Measurements from ENCODE around the gene MAP3K20. TPM values are rescaled to one million over a fixed set of nuclear protein-coding genes. Genes with fewer than 3 reads are reported as not detected.

MAP3K20 gene
- total RNA-seq, 1 donor = 35.3 TPM

GRCh38 chr2:173043897-173044519, 31.6 kb upstream of the MAP3K20 start:
- H3K4me1 ChIP-seq (ENCODE audit: insufficient read depth, low read length) = peaks cover 14% of the 10 kb centered on the region
- H3K9me3 ChIP-seq (ENCODE audit: low read depth, low read length) = no peaks in the 10 kb centered on the region
- no peaks in the 10 kb centered on the region for H3K27me3 ChIP-seq (ENCODE audit: insufficient read depth, low read length)
- H3K4me3 ChIP-seq (ENCODE audit: low read length) = no peak overlapping the region

GRCh38 chr2:173044686-173045085, 31.0 kb upstream of the MAP3K20 start:
- no peaks in the 10 kb centered on the region for H3K9me3 ChIP-seq (ENCODE audit: low read depth, low read length)
- H3K4me1 ChIP-seq (ENCODE audit: insufficient read depth, low read length) = peaks cover 21% of the 10 kb centered on the region
- no peaks in the 10 kb centered on the region for H3K27me3 ChIP-seq (ENCODE audit: insufficient read depth, low read length)
- no peak overlapping the region for H3K4me3 ChIP-seq (ENCODE audit: low read length)

DNA sequence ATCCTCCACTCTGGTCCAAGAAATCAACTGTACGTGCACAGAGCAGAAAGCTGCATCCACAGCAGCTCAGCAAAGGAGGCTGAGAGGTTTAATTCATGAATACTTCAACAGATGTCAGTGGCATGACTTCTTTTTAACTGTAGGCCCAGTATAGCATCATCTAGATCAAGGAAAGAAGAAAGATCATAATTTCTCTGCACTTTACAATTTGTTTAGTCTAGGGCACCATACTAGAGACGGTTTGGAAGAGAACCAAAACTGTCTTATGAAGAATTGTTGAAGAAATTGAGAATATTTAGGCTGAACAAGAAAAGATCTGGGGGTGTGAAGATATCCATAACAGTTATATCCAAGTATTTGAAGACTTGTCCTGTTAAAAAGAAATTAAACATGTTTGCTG, 30.5 kb upstream of the MAP3K20 start:
- Histone ChIP-seq H3K27me3 (ENCODE audit: insufficient read depth, low read length) (no peaks in the 10 kb centered on the region), H3K9me3 (ENCODE audit: low read depth, low read length) (no peaks in the 10 kb centered on the region), H3K4me3 (ENCODE audit: low read length) (no peak overlapping the region), H3K4me1 (ENCODE audit: insufficient read depth, low read length) (peaks cover 26% of the 10 kb centered on the region)

DNA sequence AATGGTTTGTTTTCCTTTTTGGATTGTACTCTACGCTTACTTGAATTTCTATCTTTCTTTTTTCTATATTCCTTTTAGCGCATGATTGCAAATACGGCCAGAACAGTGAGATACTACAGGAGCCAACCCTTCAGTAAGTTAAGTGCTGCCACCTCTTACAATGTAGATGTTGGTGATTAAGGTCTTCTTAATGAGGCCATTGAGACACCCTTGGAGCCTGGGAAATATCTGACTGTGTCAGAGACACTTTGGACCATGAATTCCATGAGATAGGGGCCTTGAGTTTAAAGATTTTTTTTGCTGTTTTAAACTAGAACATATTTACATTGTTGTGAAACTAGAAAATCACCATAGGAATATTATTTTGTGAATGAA, 27.1 kb upstream of the MAP3K20 start:
- H3K9me3 ChIP-seq (ENCODE audit: low read depth, low read length) = no peaks in the 10 kb centered on the region
- no peak overlapping the region for H3K4me3 ChIP-seq (ENCODE audit: low read length)
- H3K27me3 ChIP-seq (ENCODE audit: insufficient read depth, low read length) = no peaks in the 10 kb centered on the region
- peaks cover 36% of the 10 kb centered on the region for H3K4me1 ChIP-seq (ENCODE audit: insufficient read depth, low read length)

GRCh38 chr2:173048897-173049661, 26.6 kb upstream of the MAP3K20 start:
- no peak overlapping the region for H3K4me3 ChIP-seq (ENCODE audit: low read length)
- no peaks in the 10 kb centered on the region for H3K27me3 ChIP-seq (ENCODE audit: insufficient read depth, low read length)
- peaks cover 31% of the 10 kb centered on the region for H3K4me1 ChIP-seq (ENCODE audit: insufficient read depth, low read length)
- H3K9me3 ChIP-seq (ENCODE audit: low read depth, low read length) = no peaks in the 10 kb centered on the region

- Histone ChIP-seq H3K4me1 (ENCODE audit: insufficient read depth, low read length) (peaks cover 31% of the 10 kb centered on the region), H3K27me3 (ENCODE audit: insufficient read depth, low read length) (no peaks in the 10 kb centered on the region), H3K4me3 (ENCODE audit: low read length) (no peak overlapping the region), H3K9me3 (ENCODE audit: low read depth, low read length) (no peaks in the 10 kb centered on the region)
Observed at GRCh38 chr2:173049831-173050230, 25.8 kb upstream of the MAP3K20 start.

DNA sequence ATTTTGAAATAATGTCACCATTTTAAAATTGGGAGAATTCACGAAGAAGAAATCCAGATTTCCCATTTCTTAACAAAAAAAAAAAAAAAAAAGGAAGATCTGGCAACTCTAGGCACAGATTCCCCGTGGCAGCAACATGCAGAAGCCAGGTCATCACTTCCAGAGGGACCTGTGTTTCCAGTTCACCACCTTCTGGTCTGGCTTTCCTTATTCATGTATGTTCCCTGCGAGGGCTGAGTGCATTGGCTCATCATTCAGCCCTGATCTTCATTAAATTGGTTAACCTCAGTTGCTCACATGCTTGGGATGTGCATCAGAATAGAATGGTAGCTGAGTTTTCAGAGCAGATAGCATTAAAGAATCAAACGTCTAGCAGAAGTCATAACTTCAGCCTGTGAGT, 25.0 kb upstream of the MAP3K20 start:
- no peaks in the 10 kb centered on the region for H3K27me3 ChIP-seq (ENCODE audit: insufficient read depth, low read length)
- no peaks in the 10 kb centered on the region for H3K9me3 ChIP-seq (ENCODE audit: low read depth, low read length)
- H3K4me3 ChIP-seq (ENCODE audit: low read length) = no peak overlapping the region
- peaks cover 31% of the 10 kb centered on the region for H3K4me1 ChIP-seq (ENCODE audit: insufficient read depth, low read length)

- Histone ChIP-seq H3K4me1 (ENCODE audit: insufficient read depth, low read length) (peaks cover 32% of the 10 kb centered on the region), H3K9me3 (ENCODE audit: low read depth, low read length) (no peaks in the 10 kb centered on the region), H3K4me3 (ENCODE audit: low read length) (no peak overlapping the region), H3K27me3 (ENCODE audit: insufficient read depth, low read length) (no peaks in the 10 kb centered on the region)
Observed at GRCh38 chr2:173051463-173052215, 24.0 kb upstream of the MAP3K20 start.

GRCh38 chr2:173053043-173053699, 22.5 kb upstream of the MAP3K20 start:
- Histone ChIP-seq H3K4me1 (ENCODE audit: insufficient read depth, low read length) (peaks cover 42% of the 10 kb centered on the region), H3K4me3 (ENCODE audit: low read length) (no peak overlapping the region), H3K27me3 (ENCODE audit: insufficient read depth, low read length) (no peaks in the 10 kb centered on the region), H3K9me3 (ENCODE audit: low read depth, low read length) (no peaks in the 10 kb centered on the region)

- Histone ChIP-seq H3K27me3 (ENCODE audit: insufficient read depth, low read length) (no peaks in the 10 kb centered on the region), H3K9me3 (ENCODE audit: low read depth, low read length) (no peaks in the 10 kb centered on the region), H3K4me3 (ENCODE audit: low read length) (no peak overlapping the region), H3K4me1 (ENCODE audit: insufficient read depth, low read length) (peaks cover 50% of the 10 kb centered on the region)
Observed at GRCh38 chr2:173054466-173054865, 21.2 kb upstream of the MAP3K20 start.

GRCh38 chr2:173056705-173057364, 18.8 kb upstream of the MAP3K20 start:
- Histone ChIP-seq H3K4me3 (ENCODE audit: low read length) (no peak overlapping the region), H3K4me1 (ENCODE audit: insufficient read depth, low read length) (peaks cover 30% of the 10 kb centered on the region), H3K27me3 (ENCODE audit: insufficient read depth, low read length) (no peaks in the 10 kb centered on the region), H3K9me3 (ENCODE audit: low read depth, low read length) (no peaks in the 10 kb centered on the region)

DNA sequence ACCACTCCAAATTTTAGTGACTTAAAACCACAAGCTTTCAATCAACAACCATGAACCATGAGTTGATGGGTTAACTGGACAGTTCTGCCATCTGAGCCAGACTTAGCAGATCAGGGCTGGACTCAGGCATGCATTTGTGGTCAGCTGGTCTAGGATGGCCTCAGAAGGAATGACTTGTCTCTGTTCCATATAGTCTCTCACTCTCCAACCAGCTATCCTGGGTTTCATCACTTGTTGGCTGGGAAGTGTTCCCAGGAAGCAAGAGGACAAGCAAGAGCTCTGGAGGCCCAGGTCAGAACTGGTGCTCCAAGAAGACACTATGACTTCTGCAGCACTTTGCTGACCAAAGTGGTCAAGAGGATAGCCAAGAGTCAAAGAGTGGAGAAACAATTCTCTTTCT, 17.5 kb upstream of the MAP3K20 start:
- Histone ChIP-seq H3K9me3 (ENCODE audit: low read depth, low read length) (no peaks in the 10 kb centered on the region), H3K4me1 (ENCODE audit: insufficient read depth, low read length) (peaks cover 27% of the 10 kb centered on the region), H3K27me3 (ENCODE audit: insufficient read depth, low read length) (no peaks in the 10 kb centered on the region), H3K4me3 (ENCODE audit: low read length) (no peak overlapping the region)

DNA sequence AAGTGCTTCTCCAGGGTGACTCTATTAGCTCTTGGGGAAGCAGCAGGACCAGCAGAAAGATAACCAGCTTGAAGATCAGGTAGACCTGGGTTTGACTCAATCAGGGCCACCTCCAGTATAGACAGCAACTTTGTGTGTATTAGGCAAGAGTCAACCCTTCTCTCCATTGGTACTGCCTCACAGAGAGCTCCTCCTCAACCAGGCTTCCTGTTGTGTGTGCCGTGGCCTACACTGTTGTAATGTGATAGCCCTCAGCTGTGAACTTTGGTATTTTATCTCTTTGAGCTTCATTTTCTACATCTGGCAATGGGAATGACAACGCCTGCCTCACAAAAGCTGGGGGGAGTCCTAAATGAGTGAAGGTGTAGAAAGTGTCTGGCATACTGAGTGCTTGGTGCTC, 17.0 kb upstream of the MAP3K20 start:
- H3K9me3 ChIP-seq (ENCODE audit: low read depth, low read length) = no peaks in the 10 kb centered on the region
- no peak overlapping the region for H3K4me3 ChIP-seq (ENCODE audit: low read length)

GRCh38 chr2:173059292-173059691, 16.4 kb upstream of the MAP3K20 start:
- peaks cover 27% of the 10 kb centered on the region for H3K4me1 ChIP-seq (ENCODE audit: insufficient read depth, low read length)
- H3K4me3 ChIP-seq (ENCODE audit: low read length) = no peak overlapping the region
- H3K27me3 ChIP-seq (ENCODE audit: insufficient read depth, low read length) = no peaks in the 10 kb centered on the region
- H3K9me3 ChIP-seq (ENCODE audit: low read depth, low read length) = no peaks in the 10 kb centered on the region

More for the DNA sequence above, 17.0 kb upstream of the MAP3K20 start:
- Histone ChIP-seq H3K27me3 (ENCODE audit: insufficient read depth, low read length) (no peaks in the 10 kb centered on the region), H3K4me1 (ENCODE audit: insufficient read depth, low read length) (peaks cover 27% of the 10 kb centered on the region)
